ENCODE results near the gene PROP1.
"Not testable (repeated sequence)": the region's sequence is repeated elsewhere in the genome, so short reads cannot be mapped to it uniquely, and the experiment has no call there.

Gene PROP1

GRCh38 chr5:177972613-177973012 lies 23.4 kb downstream of the PROP1 start:
- Histone ChIP-seq H4K8ac (ENCODE audit: low read depth, low read length) (no peak overlapping the region), H2AFZ (ENCODE audit: insufficient read depth, low read length, poor library complexity) (no peak overlapping the region), H3K79me2 (ENCODE audit: control insufficient read depth, insufficient read depth, low read length, poor library complexity) (no peaks in the 10 kb centered on the region), H3K36me3 (ENCODE audit: control insufficient read depth in 1 of 2, insufficient read depth in 2 of 2, low read length in 2 of 2) (no peaks in the 10 kb centered on the region), H3K27ac (ENCODE audit: low read depth, low read length) (no peak overlapping the region), H3K4me3 (ENCODE audit: low read depth, low read length) (no peak overlapping the region), H2BK5ac (ENCODE audit: low read depth, low read length, poor library complexity) (no peak overlapping the region), H3K18ac (ENCODE audit: low read length) (no peak overlapping the region), H2BK120ac (ENCODE audit: insufficient read depth, low read length, poor library complexity) (no peak overlapping the region), H2AK5ac (ENCODE audit: low read length) (no peak overlapping the region), H3K4ac (ENCODE audit: low read depth, low read length) (no peak overlapping the region), H3K27me3 (ENCODE audit: insufficient read depth, low read length) (no peaks in the 10 kb centered on the region), H4K12ac (ENCODE audit: low read depth, low read length) (no peak overlapping the region), H4K91ac (ENCODE audit: low read depth, low read length) (no peak overlapping the region), H3K14ac (ENCODE audit: low read length) (no peak overlapping the region), H2BK12ac (ENCODE audit: low read length) (no peak overlapping the region), H3K23ac (ENCODE audit: low read length) (no peak overlapping the region), H3K9me3 (ENCODE audit: insufficient read depth, low read depth, low read length) (peaks cover 5% of the 10 kb centered on the region), H3K79me1 (ENCODE audit: low read length) (no peaks in the 10 kb centered on the region), H3K9ac (ENCODE audit: low read length) (no peak overlapping the region), H3K4me2 (ENCODE audit: low read length) (no peak overlapping the region), H3K4me1 (ENCODE audit: control insufficient read depth in 1 of 2, insufficient read depth in 2 of 2, low read length in 2 of 2) (no peaks in the 10 kb centered on the region)
- peak in 1 of 2 donors; percentile 21 for DNase-seq
- no CpG with 5 or more reads among the region's 4 CpGs for WGBS (ENCODE audit: extremely low coverage, insufficient coverage, insufficient read length)

- not testable (repeated sequence) for H2AK5ac ChIP-seq (ENCODE audit: low read length); H3K18ac ChIP-seq (ENCODE audit: low read length); H3K9me3 ChIP-seq (ENCODE audit: insufficient read depth, low read depth, low read length)
These were observed 24.0 kb downstream of the PROP1 start for GRCh38 chr5:177972014-177972413.

GRCh38 chr5:177968661-177969211 lies 27.3 kb downstream of the PROP1 start:
- no peak overlapping the region for H2BK5ac ChIP-seq (ENCODE audit: low read depth, low read length, poor library complexity)
- no peaks in the 10 kb centered on the region for H3K4me1 ChIP-seq (ENCODE audit: control insufficient read depth in 1 of 2, insufficient read depth in 2 of 2, low read length in 2 of 2)
- no peak overlapping the region for H3K4ac ChIP-seq (ENCODE audit: low read depth, low read length)
- H4K8ac ChIP-seq (ENCODE audit: low read depth, low read length): no peak overlapping the region
- no peaks in the 10 kb centered on the region for H3K36me3 ChIP-seq (ENCODE audit: control insufficient read depth in 1 of 2, insufficient read depth in 2 of 2, low read length in 2 of 2)
- no peak for DNase-seq
- no peak overlapping the region for H3K14ac ChIP-seq (ENCODE audit: low read length)
- H3K9me3 ChIP-seq (ENCODE audit: insufficient read depth, low read depth, low read length): peaks cover 5% of the 10 kb centered on the region
- no peak overlapping the region for H2BK12ac ChIP-seq (ENCODE audit: low read length)
- H2AK5ac ChIP-seq (ENCODE audit: low read length): no peak overlapping the region
- no peak overlapping the region for H3K23ac ChIP-seq (ENCODE audit: low read length)
- no peaks in the 10 kb centered on the region for H3K79me2 ChIP-seq (ENCODE audit: control insufficient read depth, insufficient read depth, low read length, poor library complexity)
- H4K91ac ChIP-seq (ENCODE audit: low read depth, low read length): no peak overlapping the region
- H3K9ac ChIP-seq (ENCODE audit: low read length): no peak overlapping the region
- H2BK120ac ChIP-seq (ENCODE audit: insufficient read depth, low read length, poor library complexity): no peak overlapping the region
- H3K27ac ChIP-seq (ENCODE audit: low read depth, low read length): no peak overlapping the region
- H4K12ac ChIP-seq (ENCODE audit: low read depth, low read length): no peak overlapping the region
- H3K79me1 ChIP-seq (ENCODE audit: low read length): no peaks in the 10 kb centered on the region
- no peak overlapping the region for H3K4me2 ChIP-seq (ENCODE audit: low read length)
- no peak overlapping the region for H2AFZ ChIP-seq (ENCODE audit: insufficient read depth, low read length, poor library complexity)
- H3K27me3 ChIP-seq (ENCODE audit: insufficient read depth, low read length): no peaks in the 10 kb centered on the region
- H3K4me3 ChIP-seq (ENCODE audit: low read depth, low read length): no peak overlapping the region
- WGBS (ENCODE audit: extremely low coverage, insufficient coverage, insufficient read length): no CpG with 5 or more reads among the region's 8 CpGs
- no peak overlapping the region for H3K18ac ChIP-seq (ENCODE audit: low read length)

More at GRCh38 chr5:177972014-177972413, 24.0 kb downstream of the PROP1 start:
- DNase-seq; H4K8ac ChIP-seq (ENCODE audit: low read depth, low read length); H2BK5ac ChIP-seq (ENCODE audit: low read depth, low read length, poor library complexity); H3K4me2 ChIP-seq (ENCODE audit: low read length); H3K14ac ChIP-seq (ENCODE audit: low read length); H3K79me1 ChIP-seq (ENCODE audit: low read length); H4K91ac ChIP-seq (ENCODE audit: low read depth, low read length); H3K27ac ChIP-seq (ENCODE audit: low read depth, low read length); H3K79me2 ChIP-seq (ENCODE audit: control insufficient read depth, insufficient read depth, low read length, poor library complexity); H3K36me3 ChIP-seq (ENCODE audit: control insufficient read depth in 1 of 2, insufficient read depth in 2 of 2, low read length in 2 of 2); H2AFZ ChIP-seq (ENCODE audit: insufficient read depth, low read length, poor library complexity); H3K4ac ChIP-seq (ENCODE audit: low read depth, low read length); H2BK12ac ChIP-seq (ENCODE audit: low read length); H3K27me3 ChIP-seq (ENCODE audit: insufficient read depth, low read length); H3K9ac ChIP-seq (ENCODE audit: low read length); H3K4me1 ChIP-seq (ENCODE audit: control insufficient read depth in 1 of 2, insufficient read depth in 2 of 2, low read length in 2 of 2); H2BK120ac ChIP-seq (ENCODE audit: insufficient read depth, low read length, poor library complexity); H3K4me3 ChIP-seq (ENCODE audit: low read depth, low read length); H4K12ac ChIP-seq (ENCODE audit: low read depth, low read length); H3K23ac ChIP-seq (ENCODE audit: low read length): not testable (repeated sequence)
- WGBS (ENCODE audit: extremely low coverage, insufficient coverage, insufficient read length): no CpG with 5 or more reads among the region's 10 CpGs

- Histone ChIP-seq H2BK5ac (ENCODE audit: low read depth, low read length, poor library complexity) (no peak overlapping the region), H2AFZ (ENCODE audit: insufficient read depth, low read length, poor library complexity) (no peak overlapping the region), H3K4me1 (ENCODE audit: control insufficient read depth in 1 of 2, insufficient read depth in 2 of 2, low read length in 2 of 2) (no peaks in the 10 kb centered on the region), H3K18ac (ENCODE audit: low read length) (no peak overlapping the region), H4K12ac (ENCODE audit: low read depth, low read length) (no peak overlapping the region), H3K79me2 (ENCODE audit: control insufficient read depth, insufficient read depth, low read length, poor library complexity) (no peaks in the 10 kb centered on the region), H3K4ac (ENCODE audit: low read depth, low read length) (no peak overlapping the region), H3K4me2 (ENCODE audit: low read length) (no peak overlapping the region), H3K23ac (ENCODE audit: low read length) (no peak overlapping the region), H3K79me1 (ENCODE audit: low read length) (no peaks in the 10 kb centered on the region), H2AK5ac (ENCODE audit: low read length) (no peak overlapping the region), H3K36me3 (ENCODE audit: control insufficient read depth in 1 of 2, insufficient read depth in 2 of 2, low read length in 2 of 2) (no peaks in the 10 kb centered on the region), H2BK120ac (ENCODE audit: insufficient read depth, low read length, poor library complexity) (no peak overlapping the region), H3K27me3 (ENCODE audit: insufficient read depth, low read length) (no peaks in the 10 kb centered on the region), H3K27ac (ENCODE audit: low read depth, low read length) (no peak overlapping the region), H4K91ac (ENCODE audit: low read depth, low read length) (no peak overlapping the region), H3K14ac (ENCODE audit: low read length) (no peak overlapping the region), H3K4me3 (ENCODE audit: low read depth, low read length) (no peak overlapping the region), H3K9ac (ENCODE audit: low read length) (no peak overlapping the region), H2BK12ac (ENCODE audit: low read length) (no peak overlapping the region), H3K9me3 (ENCODE audit: insufficient read depth, low read depth, low read length) (peaks cover 5% of the 10 kb centered on the region), H4K8ac (ENCODE audit: low read depth, low read length) (no peak overlapping the region)
- no peak for DNase-seq
- no CpG with 5 or more reads among the region's 9 CpGs for WGBS (ENCODE audit: extremely low coverage, insufficient coverage, insufficient read length)
These were observed 28.7 kb downstream of the PROP1 start for GRCh38 chr5:177967221-177967887.

All from trophoblast cell (in vitro differentiated cells and primary cell).